GM23338 (cell line): ENCODE data around the gene IL1RL2. TPM values are rescaled to one million over a fixed set of nuclear protein-coding genes. Genes with fewer than 3 reads are reported as not detected.

Experiments
- ATAC-seq: fragments of 200-7000 bp; cut with Tn5 transposase; 3 replicates; pipeline ENCODE4 v1.9.1; 2020
- DNase-seq: peaks from one replicate; pipeline ENCODE4 v3.0.0-alpha.2; 2015; ENCODE audit warnings: low spot score
- H2AFZ ChIP-seq: fragments of 200-600 bp; sonication (generic); 2 replicates; pipeline ENCODE4 v1.8.0; 2016; ENCODE audit warnings: antibody characterized with exemption, mild to moderate bottlenecking, moderate library complexity
- H3F3A ChIP-seq: fragments of 200-600 bp; sonication (generic); replicated peaks from 2 replicates; pipeline ENCODE4 v1.8.0; 2017; ENCODE audit warnings: antibody characterized with exemption, mixed run types, low read depth
- H3K27ac ChIP-seq: fragments of 200-600 bp; sonication (generic); 2 replicates; pipeline ENCODE4 v1.6.1; 2016; ENCODE audit warnings: low read depth
- H3K27me3 ChIP-seq: fragments of 200-600 bp; sonication (generic); 2 replicates; pipeline ENCODE4 v1.8.0; 2016; ENCODE audit warnings: mild to moderate bottlenecking, mixed run types, moderate library complexity; ENCODE audit not compliant: insufficient read depth
- H3K36me3 ChIP-seq: fragments of 200-600 bp; sonication (generic); 2 replicates; pipeline ENCODE4 v1.8.0; 2016; ENCODE audit warnings: mild to moderate bottlenecking; ENCODE audit not compliant: insufficient read depth
- H3K4me1 ChIP-seq: fragments of 200-600 bp; sonication (generic); 2 replicates; pipeline ENCODE4 v1.8.0; 2016; ENCODE audit warnings: mild to moderate bottlenecking, moderate library complexity; ENCODE audit not compliant: insufficient read depth
- H3K4me2 ChIP-seq: fragments of 200-600 bp; sonication (generic); 2 replicates; pipeline ENCODE4 v1.7.1; 2017; ENCODE audit warnings: mixed run types
- H3K4me3 ChIP-seq: fragments of 200-600 bp; sonication (generic); 2 replicates; pipeline ENCODE4 v1.6.1; 2016; ENCODE audit warnings: mixed run types
- H3K79me2 ChIP-seq: fragments of 200-600 bp; sonication (generic); replicated peaks from 2 replicates; pipeline ENCODE4 v1.8.0; 2017; ENCODE audit warnings: mild to moderate bottlenecking; ENCODE audit not compliant: insufficient read depth
- H3K9me2 ChIP-seq: fragments of 200-600 bp; sonication (generic); 2 replicates; pipeline ENCODE4 v1.8.0; 2017; ENCODE audit not compliant: insufficient read depth
- H4K20me1 ChIP-seq: fragments of 200-600 bp; sonication (generic); replicated peaks from 2 replicates; pipeline ENCODE4 v1.8.0; 2017; ENCODE audit warnings: mild to moderate bottlenecking; ENCODE audit not compliant: insufficient read depth
- H3K27ac Mint-ChIP-seq: 2 replicates; pipeline ENCODE4 v1.8.0; 2020; ENCODE audit warnings: inconsistent platforms, mild to moderate bottlenecking, moderate library complexity, mixed read lengths
- H3K27me3 Mint-ChIP-seq: 3 replicates; pipeline ENCODE4 v1.8.0; 2022; ENCODE audit warnings: low read depth, mild to moderate bottlenecking, moderate library complexity, mixed read lengths, inconsistent platforms; ENCODE audit not compliant: insufficient read depth, poor library complexity
- H3K36me3 Mint-ChIP-seq: 3 replicates; pipeline ENCODE4 v1.8.0; 2021; ENCODE audit warnings: low read depth, mild to moderate bottlenecking, inconsistent platforms, moderate library complexity, mixed read lengths
- H3K4me1 Mint-ChIP-seq: 3 replicates; pipeline ENCODE4 v1.8.0; 2020; ENCODE audit warnings: mild to moderate bottlenecking, inconsistent platforms, mixed read lengths
- H3K4me3 Mint-ChIP-seq: 3 replicates; pipeline ENCODE4 v1.8.0; 2021; ENCODE audit warnings: moderate library complexity, mild to moderate bottlenecking, inconsistent platforms, mixed read lengths
- H3K9me3 Mint-ChIP-seq: 3 replicates; pipeline ENCODE4 v1.8.0; 2020; ENCODE audit warnings: moderate library complexity, mild to moderate bottlenecking, inconsistent platforms, mixed read lengths
- EZH2 ChIP-seq: fragments of 200-600 bp; sonication (generic); IDR thresholded peaks from one replicate; pipeline ENCODE4 v1.8.0; 2017; ENCODE audit warnings: antibody characterized with exemption, mild to moderate bottlenecking, low read depth; ENCODE audit not compliant: unreplicated experiment
- EZH2phosphoT487 ChIP-seq: fragments of 200-600 bp; sonication (generic); IDR thresholded peaks from one replicate; pipeline ENCODE4 v1.8.1; 2018; ENCODE audit warnings: antibody characterized with exemption; ENCODE audit not compliant: unreplicated experiment
- NANOG ChIP-seq: IDR thresholded peaks from 2 replicates; pipeline ENCODE4 v1.6.1; 2016; ENCODE audit warnings: antibody characterized with exemption, borderline replicate concordance
- POLR2AphosphoS5 ChIP-seq: IDR thresholded peaks from 2 replicates; pipeline ENCODE4 v1.6.1; 2016; ENCODE audit warnings: antibody characterized with exemption, low read depth
- ZNF114 ChIP-seq: fragments of 250-450 bp; sonication (Bioruptor Pico); IDR thresholded peaks from 2 replicates; pipeline ENCODE4 v1.5.0; 2020; ENCODE audit warnings: mild to moderate bottlenecking, moderate library complexity
- ZNF331 ChIP-seq: fragments of 250-450 bp; sonication (Bioruptor Pico); IDR thresholded peaks from 2 replicates; pipeline ENCODE4 v1.5.0; 2020; ENCODE audit warnings: low read depth, mild to moderate bottlenecking, moderate library complexity
- polyA plus RNA-seq: library from polyadenylated mRNA; unstranded; fragments of >200 nt; fragmentation: Nextera tagmentation; extraction: Ambion mirVana; gene quantifications from 2 replicates; pipeline ENCODE4 v1.2.1, GENCODE V29; 2016
- total RNA-seq: library from RNA; depleted of rRNA; stranded (reverse); fragments of >200 nt; shearing (Covaris generic); gene quantifications from 2 replicates; pipeline ENCODE4 v1.2.3, GENCODE V29; 2014
- TF ChIP-seq, protein P1 (sequence below): IDR thresholded peaks from one replicate; pipeline ENCODE4 v1.6.1; 2018; ENCODE audit warnings: antibody characterized with exemption; ENCODE audit not compliant: unreplicated experiment
- TF ChIP-seq, protein P2 (sequence below): fragments of 250-450 bp; sonication (Bioruptor Pico); IDR thresholded peaks from 2 replicates; pipeline ENCODE4 v1.5.0; 2020; ENCODE audit warnings: mild to moderate bottlenecking, moderate library complexity
- TF ChIP-seq, protein P3 (sequence below): IDR thresholded peaks from 2 replicates; pipeline ENCODE4 v1.6.1; 2016; ENCODE audit warnings: antibody characterized with exemption

Gene IL1RL2
- total and polyA plus RNA-seq, 2 experiments from 2014 or later = not detected

DNA sequence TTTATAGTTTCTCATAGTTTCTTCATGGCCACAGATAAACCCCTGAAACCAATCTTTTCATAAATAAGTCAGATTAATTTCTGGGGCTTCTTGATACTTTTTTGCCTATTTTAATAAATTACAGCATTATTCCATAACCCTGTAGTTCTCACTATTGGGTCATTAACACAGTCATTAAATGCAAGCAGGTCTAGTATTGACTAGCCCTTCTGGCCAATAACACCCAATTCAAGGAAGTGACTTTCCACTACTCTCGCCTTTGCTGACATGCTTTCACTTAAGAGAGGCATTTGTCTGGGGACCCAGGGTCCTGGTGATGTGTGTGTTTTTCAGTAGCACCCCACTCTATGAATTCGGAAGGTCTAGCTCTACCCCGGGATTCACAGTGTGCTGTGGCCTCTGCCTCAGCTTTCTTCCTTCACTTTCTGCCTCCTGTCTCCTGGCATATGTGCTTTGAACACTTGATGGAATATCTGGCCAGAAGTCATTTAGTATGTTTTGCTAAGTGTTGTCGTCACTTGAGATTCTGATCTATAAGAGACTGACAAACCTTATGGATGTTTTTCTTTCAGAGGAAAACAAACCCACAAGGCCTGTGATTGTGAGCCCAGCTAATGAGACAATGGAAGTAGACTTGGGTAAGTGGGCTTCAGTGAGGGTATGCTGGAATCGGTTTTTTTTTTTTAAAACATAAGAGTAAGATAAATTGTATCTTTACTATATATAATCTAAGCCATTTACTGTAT lies 18.6 kb upstream of the IL1RL2 start (continued):
- TF ChIP-seq ZNF331 (CRISPR knock-in tag) = no peak
- TF ChIP-seq, protein P1, sequence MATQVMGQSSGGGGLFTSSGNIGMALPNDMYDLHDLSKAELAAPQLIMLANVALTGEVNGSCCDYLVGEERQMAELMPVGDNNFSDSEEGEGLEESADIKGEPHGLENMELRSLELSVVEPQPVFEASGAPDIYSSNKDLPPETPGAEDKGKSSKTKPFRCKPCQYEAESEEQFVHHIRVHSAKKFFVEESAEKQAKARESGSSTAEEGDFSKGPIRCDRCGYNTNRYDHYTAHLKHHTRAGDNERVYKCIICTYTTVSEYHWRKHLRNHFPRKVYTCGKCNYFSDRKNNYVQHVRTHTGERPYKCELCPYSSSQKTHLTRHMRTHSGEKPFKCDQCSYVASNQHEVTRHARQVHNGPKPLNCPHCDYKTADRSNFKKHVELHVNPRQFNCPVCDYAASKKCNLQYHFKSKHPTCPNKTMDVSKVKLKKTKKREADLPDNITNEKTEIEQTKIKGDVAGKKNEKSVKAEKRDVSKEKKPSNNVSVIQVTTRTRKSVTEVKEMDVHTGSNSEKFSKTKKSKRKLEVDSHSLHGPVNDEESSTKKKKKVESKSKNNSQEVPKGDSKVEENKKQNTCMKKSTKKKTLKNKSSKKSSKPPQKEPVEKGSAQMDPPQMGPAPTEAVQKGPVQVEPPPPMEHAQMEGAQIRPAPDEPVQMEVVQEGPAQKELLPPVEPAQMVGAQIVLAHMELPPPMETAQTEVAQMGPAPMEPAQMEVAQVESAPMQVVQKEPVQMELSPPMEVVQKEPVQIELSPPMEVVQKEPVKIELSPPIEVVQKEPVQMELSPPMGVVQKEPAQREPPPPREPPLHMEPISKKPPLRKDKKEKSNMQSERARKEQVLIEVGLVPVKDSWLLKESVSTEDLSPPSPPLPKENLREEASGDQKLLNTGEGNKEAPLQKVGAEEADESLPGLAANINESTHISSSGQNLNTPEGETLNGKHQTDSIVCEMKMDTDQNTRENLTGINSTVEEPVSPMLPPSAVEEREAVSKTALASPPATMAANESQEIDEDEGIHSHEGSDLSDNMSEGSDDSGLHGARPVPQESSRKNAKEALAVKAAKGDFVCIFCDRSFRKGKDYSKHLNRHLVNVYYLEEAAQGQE = no peak
- TF ChIP-seq ZNF114 (CRISPR knock-in tag) = no peak
- no peak for TF ChIP-seq EZH2
- no peak for TF ChIP-seq NANOG

DNA sequence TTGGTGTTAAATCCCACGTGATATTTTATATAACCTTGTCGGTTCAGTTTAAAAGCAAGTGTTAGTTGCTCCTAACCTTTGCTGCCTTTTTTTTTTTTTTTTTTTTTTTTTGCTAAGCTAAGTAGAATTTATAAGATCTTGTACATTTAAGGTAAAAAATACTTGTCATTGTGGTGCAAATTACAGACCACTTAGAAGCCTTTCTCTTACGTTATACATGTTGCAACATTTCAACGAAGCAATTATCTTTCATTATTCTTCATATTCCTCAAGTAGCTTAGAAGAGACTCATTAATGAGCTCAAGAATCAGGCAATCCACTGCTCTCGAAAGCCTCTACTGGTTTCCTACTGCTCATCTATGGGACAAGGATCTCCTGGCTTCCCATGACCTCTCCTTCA lies 14.9 kb upstream of the IL1RL2 start:
- Histone ChIP-seq H3K4me2 (no peak overlapping the region), H3K27me3 (no peaks in the 10 kb centered on the region), H2AFZ (peak overlapping the region; percentile 30; the same call in 1 of the 2 replicates), H3K27ac (no peak overlapping the region), H3K4me1 (peaks cover 7% of the 10 kb centered on the region; the same call in 1 of the 2 replicates), H3K4me3 (no peak overlapping the region), H3K9me2 (no peaks in the 10 kb centered on the region), H3F3A (no peaks in the 10 kb centered on the region), H3K79me2 (no peaks in the 10 kb centered on the region), H4K20me1 (no peaks in the 10 kb centered on the region), H3K36me3 (no peaks in the 10 kb centered on the region)
- Mint-ChIP-seq H3K4me3 (no peak overlapping the region), H3K9me3 (no peaks in the 10 kb centered on the region), H3K27ac (no peak overlapping the region), H3K27me3 (no peaks in the 10 kb centered on the region), H3K36me3 (no peaks in the 10 kb centered on the region), H3K4me1 (peaks cover 5% of the 10 kb centered on the region; the same call in 2 of the 3 replicates)
- no peak for ATAC-seq
- DNase-seq = peak; percentile 3
- no peak for TF ChIP-seq POLR2AphosphoS5
- TF ChIP-seq, protein P1 = no peak
- TF ChIP-seq, protein P2, sequence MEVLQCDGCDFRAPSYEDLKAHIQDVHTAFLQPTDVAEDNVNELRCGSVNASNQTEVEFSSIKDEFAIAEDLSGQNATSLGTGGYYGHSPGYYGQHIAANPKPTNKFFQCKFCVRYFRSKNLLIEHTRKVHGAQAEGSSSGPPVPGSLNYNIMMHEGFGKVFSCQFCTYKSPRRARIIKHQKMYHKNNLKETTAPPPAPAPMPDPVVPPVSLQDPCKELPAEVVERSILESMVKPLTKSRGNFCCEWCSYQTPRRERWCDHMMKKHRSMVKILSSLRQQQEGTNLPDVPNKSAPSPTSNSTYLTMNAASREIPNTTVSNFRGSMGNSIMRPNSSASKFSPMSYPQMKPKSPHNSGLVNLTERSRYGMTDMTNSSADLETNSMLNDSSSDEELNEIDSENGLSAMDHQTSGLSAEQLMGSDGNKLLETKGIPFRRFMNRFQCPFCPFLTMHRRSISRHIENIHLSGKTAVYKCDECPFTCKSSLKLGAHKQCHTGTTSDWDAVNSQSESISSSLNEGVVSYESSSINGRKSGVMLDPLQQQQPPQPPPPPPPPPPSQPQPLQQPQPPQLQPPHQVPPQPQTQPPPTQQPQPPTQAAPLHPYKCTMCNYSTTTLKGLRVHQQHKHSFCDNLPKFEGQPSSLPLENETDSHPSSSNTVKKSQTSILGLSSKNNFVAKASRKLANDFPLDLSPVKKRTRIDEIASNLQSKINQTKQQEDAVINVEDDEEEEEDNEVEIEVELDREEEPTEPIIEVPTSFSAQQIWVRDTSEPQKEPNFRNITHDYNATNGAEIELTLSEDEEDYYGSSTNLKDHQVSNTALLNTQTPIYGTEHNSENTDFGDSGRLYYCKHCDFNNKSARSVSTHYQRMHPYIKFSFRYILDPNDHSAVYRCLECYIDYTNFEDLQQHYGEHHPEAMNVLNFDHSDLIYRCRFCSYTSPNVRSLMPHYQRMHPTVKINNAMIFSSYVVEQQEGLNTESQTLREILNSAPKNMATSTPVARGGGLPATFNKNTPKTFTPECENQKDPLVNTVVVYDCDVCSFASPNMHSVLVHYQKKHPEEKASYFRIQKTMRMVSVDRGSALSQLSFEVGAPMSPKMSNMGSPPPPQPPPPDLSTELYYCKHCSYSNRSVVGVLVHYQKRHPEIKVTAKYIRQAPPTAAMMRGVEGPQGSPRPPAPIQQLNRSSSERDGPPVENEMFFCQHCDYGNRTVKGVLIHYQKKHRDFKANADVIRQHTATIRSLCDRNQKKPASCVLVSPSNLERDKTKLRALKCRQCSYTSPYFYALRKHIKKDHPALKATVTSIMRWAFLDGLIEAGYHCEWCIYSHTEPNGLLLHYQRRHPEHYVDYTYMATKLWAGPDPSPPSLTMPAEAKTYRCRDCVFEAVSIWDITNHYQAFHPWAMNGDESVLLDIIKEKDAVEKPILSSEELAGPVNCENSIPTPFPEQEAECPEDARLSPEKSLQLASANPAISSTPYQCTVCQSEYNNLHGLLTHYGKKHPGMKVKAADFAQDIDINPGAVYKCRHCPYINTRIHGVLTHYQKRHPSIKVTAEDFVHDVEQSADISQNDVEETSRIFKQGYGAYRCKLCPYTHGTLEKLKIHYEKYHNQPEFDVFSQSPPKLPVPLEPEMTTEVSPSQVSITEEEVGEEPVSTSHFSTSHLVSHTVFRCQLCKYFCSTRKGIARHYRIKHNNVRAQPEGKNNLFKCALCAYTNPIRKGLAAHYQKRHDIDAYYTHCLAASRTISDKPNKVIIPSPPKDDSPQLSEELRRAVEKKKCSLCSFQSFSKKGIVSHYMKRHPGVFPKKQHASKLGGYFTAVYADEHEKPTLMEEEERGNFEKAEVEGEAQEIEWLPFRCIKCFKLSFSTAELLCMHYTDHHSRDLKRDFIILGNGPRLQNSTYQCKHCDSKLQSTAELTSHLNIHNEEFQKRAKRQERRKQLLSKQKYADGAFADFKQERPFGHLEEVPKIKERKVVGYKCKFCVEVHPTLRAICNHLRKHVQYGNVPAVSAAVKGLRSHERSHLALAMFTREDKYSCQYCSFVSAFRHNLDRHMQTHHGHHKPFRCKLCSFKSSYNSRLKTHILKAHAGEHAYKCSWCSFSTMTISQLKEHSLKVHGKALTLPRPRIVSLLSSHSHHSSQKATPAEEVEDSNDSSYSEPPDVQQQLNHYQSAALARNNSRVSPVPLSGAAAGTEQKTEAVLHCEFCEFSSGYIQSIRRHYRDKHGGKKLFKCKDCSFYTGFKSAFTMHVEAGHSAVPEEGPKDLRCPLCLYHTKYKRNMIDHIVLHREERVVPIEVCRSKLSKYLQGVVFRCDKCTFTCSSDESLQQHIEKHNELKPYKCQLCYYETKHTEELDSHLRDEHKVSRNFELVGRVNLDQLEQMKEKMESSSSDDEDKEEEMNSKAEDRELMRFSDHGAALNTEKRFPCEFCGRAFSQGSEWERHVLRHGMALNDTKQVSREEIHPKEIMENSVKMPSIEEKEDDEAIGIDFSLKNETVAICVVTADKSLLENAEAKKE = no peak
- TF ChIP-seq NANOG = no peak
- TF ChIP-seq, protein P3, sequence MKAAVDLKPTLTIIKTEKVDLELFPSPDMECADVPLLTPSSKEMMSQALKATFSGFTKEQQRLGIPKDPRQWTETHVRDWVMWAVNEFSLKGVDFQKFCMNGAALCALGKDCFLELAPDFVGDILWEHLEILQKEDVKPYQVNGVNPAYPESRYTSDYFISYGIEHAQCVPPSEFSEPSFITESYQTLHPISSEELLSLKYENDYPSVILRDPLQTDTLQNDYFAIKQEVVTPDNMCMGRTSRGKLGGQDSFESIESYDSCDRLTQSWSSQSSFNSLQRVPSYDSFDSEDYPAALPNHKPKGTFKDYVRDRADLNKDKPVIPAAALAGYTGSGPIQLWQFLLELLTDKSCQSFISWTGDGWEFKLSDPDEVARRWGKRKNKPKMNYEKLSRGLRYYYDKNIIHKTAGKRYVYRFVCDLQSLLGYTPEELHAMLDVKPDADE = no peak
- TF ChIP-seq ZNF331 (CRISPR knock-in tag) = no peak
- no peak for TF ChIP-seq EZH2phosphoT487
- no peak for TF ChIP-seq EZH2
